Measurements from ENCODE around the gene GSAP.
"Not testable (repeated sequence)": the region's sequence is repeated elsewhere in the genome, so short reads cannot be mapped to it uniquely, and the experiment has no call there.

The GSAP gene

GRCh38 chr7:77276120-77276519, 140.0 kb downstream of the GSAP start:
- H3K4me3 ChIP-seq (ENCODE audit: low read length) = no peak overlapping the region
- TF ChIP-seq CTCF (conservative IDR thresholded peaks at IDR 0.05; ENCODE audit: low read depth, low read length) = no peak
- no peak for DNase-seq (ENCODE audit: low read depth)

DNA sequence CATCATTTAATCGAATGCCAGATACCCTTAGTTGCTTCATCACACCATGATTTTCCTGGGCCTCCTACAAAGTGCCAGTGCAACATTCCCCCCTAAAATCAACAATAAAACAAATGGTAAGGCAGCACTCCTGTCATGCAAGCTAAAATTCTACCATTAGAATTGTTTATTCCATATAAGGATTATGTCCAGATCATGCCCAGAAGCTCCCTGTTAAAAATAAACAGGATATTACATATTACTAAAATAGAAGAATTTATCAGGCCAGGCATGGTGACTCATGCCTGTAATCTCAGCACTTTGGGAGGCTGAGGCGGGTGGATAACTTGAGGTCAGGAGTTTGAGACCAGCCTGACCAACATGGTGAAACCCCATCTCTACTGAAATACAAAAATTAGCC, 140.5 kb downstream of the GSAP start:
- not testable (repeated sequence) for H3K4me3 ChIP-seq (ENCODE audit: low read length); DNase-seq (ENCODE audit: low read depth)

DNA sequence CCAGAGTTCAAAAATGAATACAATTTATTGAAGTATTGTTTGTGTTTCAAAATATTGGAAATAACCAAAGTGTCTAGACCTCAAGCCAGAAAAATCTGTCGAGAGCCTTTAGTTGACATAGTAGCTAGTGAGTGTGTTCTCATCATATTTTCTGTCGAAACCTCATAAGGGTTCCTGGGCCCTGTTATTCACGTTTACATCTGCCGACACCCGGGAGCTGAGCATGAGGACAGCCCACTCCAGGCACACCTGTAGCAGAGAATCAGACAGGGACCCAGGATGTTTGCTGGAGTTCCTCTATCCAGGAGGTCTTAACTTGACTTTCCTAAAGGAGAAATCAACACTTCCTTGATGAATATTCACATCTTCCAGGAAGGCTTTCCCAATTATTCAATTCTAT, 144.4 kb downstream of the GSAP start:
- TF ChIP-seq CTCF (conservative IDR thresholded peaks at IDR 0.05; ENCODE audit: low read depth, low read length) = no peak
- H3K4me3 ChIP-seq (ENCODE audit: low read length) = no peak overlapping the region
- DNase-seq (ENCODE audit: low read depth) = no peak

GRCh38 chr7:77270094-77270480, 146.1 kb downstream of the GSAP start:
- H3K4me3 ChIP-seq (ENCODE audit: low read length) = no peak overlapping the region
- no peak for DNase-seq (ENCODE audit: low read depth)
- TF ChIP-seq CTCF (conservative IDR thresholded peaks at IDR 0.05; ENCODE audit: low read depth, low read length) = no peak

DNA sequence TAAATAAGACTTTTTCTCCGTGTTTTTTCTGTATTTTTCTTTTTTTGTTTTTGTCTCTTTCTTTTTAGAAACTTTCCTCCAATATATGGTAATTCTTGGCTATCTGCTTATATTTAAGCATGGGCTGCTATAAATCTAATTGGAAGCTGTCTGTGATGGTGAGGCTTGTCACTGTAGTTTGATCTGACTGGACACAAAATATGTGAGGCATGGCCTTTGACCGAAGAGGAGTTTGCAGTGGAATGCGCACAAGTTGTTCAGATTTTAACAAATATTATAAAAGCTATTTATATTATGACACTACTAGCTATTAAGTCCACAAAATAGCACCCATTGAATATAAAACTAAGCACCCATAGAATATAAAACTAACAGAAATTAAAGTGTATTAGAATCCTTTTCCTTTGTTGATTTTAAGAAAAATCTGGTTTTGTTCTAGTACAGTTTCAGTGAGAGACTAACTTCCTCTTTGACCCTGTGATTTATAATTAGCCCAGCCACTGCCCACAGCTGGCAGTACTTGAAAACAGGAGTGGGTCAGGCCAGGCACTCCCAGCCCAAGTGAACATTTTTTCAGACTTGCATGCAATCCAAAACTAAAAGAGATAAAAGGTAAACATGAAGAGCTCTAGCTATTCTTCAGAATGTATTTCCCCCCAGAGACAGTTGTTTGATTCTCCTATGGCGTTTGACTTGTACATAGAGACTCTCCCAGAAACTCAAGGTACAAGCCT, 146.6 kb downstream of the GSAP start:
- H3K4me3 ChIP-seq (ENCODE audit: low read length) = no peak overlapping the region
- no peak for DNase-seq (ENCODE audit: low read depth)
- TF ChIP-seq CTCF (conservative IDR thresholded peaks at IDR 0.05; ENCODE audit: low read depth, low read length) = no peak

DNA sequence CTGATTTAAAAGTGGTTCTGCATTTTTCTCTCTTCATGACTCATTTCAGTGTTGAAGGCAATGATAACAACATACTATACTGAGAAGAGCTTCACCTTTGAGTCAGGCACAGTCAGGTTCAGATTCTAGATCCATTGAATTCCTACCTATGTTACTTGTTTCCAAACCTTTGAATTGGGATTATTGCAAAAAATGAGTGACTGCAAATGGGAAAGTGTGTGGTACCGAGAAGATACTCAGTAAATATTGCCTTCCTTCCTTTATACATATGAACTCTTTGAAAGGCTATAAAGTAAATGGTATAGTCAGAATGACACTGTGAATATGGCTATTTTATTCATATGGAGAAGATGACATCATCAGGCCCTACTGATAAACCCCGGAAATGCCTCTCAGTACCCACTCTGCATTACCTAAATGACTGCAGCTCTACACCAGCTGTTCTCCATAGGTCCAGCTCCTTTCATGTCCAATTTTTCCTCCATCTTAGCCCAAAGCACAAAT, 149.8 kb downstream of the GSAP start:
- no peak for TF ChIP-seq CTCF (conservative IDR thresholded peaks at IDR 0.05; ENCODE audit: low read depth, low read length)
- no peak for DNase-seq (ENCODE audit: low read depth)
- H3K4me3 ChIP-seq (ENCODE audit: low read length) = no peak overlapping the region

- no peak for TF ChIP-seq CTCF (conservative IDR thresholded peaks at IDR 0.05; ENCODE audit: low read depth, low read length)
- no peak overlapping the region for H3K4me3 ChIP-seq (ENCODE audit: low read length)
- DNase-seq (ENCODE audit: low read depth) = no peak
Observed at GRCh38 chr7:77265666-77266065, 150.5 kb downstream of the GSAP start.

Data from retinal pigment epithelial cell (primary cell).